Heart left ventricle (tissue), 13 donors: ENCODE measurements around the gene LCA5L.

Experiments used
- POLR2A ChIP-seq, 2 donors: fragments of 450-650 bp; IDR thresholded peaks; one replicate each; pipeline ENCODE4 v1.6.1; 2017; ENCODE audit warnings: antibody characterized with exemption in 2 of 2, mild to moderate bottlenecking in 2 of 2, moderate library complexity in 2 of 2
- TF ChIP-seq, protein P1 (sequence below), 12 donors: fragments of 200-600 bp; sonication (generic) in 4 of 12; IDR thresholded peaks; one replicate each; pipeline versions ENCODE4 v1.5.0 to v1.8.0; 2018 to 2022; ENCODE audit warnings: antibody characterized with exemption in 12 of 12, mild to moderate bottlenecking in 5 of 12
- donor health status: ischemic (EF 13 %, LVEDD 7.1; RV severe dilation, severe dysfunction).
- donor health status: DM: no; HTN: yes; CAD: no.
- donor health status: DM: no; HTN: no; CAD: no.
- donor health status: ischemic (EF 25% LVEDD 6.9; RV normal size, moderate dysfunction).
- donor health status: ischemic (EF 25% LVEDD 5.7; RV mildly dilated, moderate dysfunction).
- donor health status: ischemic (EF 35%, LVEDD 5.7; RV mildly dilated, moderate dysfunction).
- donor health status: nonischemic (EF 11% LVEDD 7.7; RV severe dilation, severe dysfunction).
- donor health status: DM: yes; HTN: yes; CAD: no.
- donor health status: PGD.
- donor health status: ischemic (EF 29% LVEDD 5.4; RV normal size, mild dysfunction).
- donor health status: nonischemic (EF 23%, LVEDD 6.1; RV moderate dilation, normal function).

DNA sequence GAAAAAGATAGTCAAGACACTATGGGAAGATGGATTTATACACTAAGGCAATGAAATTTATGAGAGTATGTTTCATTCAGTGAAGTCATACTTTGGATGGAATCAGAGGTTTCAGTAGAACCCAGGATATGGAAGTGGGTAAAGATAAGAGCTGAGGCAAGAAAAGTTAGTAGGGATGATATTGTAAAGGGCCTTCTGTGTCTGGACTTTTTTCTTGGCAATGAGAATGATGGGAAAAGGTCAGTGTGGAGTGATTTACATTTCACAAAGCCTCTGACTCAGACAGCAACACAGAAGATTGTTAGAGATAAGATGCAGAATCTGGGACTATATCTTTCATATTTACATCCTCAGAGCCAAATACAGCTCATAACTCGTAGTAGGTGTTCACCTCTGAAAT lies 38.3 kb upstream of the LCA5L start:
- TF ChIP-seq, protein P1, sequence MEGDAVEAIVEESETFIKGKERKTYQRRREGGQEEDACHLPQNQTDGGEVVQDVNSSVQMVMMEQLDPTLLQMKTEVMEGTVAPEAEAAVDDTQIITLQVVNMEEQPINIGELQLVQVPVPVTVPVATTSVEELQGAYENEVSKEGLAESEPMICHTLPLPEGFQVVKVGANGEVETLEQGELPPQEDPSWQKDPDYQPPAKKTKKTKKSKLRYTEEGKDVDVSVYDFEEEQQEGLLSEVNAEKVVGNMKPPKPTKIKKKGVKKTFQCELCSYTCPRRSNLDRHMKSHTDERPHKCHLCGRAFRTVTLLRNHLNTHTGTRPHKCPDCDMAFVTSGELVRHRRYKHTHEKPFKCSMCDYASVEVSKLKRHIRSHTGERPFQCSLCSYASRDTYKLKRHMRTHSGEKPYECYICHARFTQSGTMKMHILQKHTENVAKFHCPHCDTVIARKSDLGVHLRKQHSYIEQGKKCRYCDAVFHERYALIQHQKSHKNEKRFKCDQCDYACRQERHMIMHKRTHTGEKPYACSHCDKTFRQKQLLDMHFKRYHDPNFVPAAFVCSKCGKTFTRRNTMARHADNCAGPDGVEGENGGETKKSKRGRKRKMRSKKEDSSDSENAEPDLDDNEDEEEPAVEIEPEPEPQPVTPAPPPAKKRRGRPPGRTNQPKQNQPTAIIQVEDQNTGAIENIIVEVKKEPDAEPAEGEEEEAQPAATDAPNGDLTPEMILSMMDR (IDR thresholded peaks at IDR 0.05) = no peak
- TF ChIP-seq POLR2A (IDR thresholded peaks at IDR 0.05) = no peak
